K562 (cell line): ENCODE data around the gene RYR3. TPM values are rescaled to one million over a fixed set of nuclear protein-coding genes. Genes with fewer than 3 reads are reported as not detected.

ENCODE experiments used
- CGGBP1 ChIP-seq: fragments of 250-450 bp; sonication (Bioruptor Pico); IDR thresholded peaks from 2 replicates; pipeline ENCODE4 v1.9.0; 2021; ENCODE audit warnings: mild to moderate bottlenecking
- FOXK2 ChIP-seq, 2 experiments: fragments of 450-650 bp; IDR thresholded peaks in 1 of 2; conservative IDR thresholded peaks in 1 of 2; 2 replicates each; pipeline ENCODE4 v1.6.1; 2016; ENCODE audit warnings: low read depth in 2 of 2, mild to moderate bottlenecking in 1 of 2
- GATA2 ChIP-seq: sonication (generic); formaldehyde crosslinking; IDR thresholded peaks from 2 replicates; pipeline ENCODE4 v1.4.0; 2020; ENCODE audit warnings: mild to moderate bottlenecking, missing genetic modification reagents
- GTF3C2 ChIP-seq: IDR thresholded peaks from 3 replicates; pipeline ENCODE4 v1.6.1; 2011; ENCODE audit warnings: borderline replicate concordance, mild to moderate bottlenecking, moderate library complexity; ENCODE audit not compliant: insufficient read length; ENCODE audit errors: extremely low read depth
- HDAC8 ChIP-seq: fragments of 450-650 bp; IDR thresholded peaks from 2 replicates; pipeline ENCODE4 v1.6.1; 2016; ENCODE audit warnings: mild to moderate bottlenecking, missing genetic modification characterization, moderate library complexity, missing compliant biosample characterization
- HEY1 ChIP-seq: fragments of 250-450 bp; sonication (Bioruptor Pico); IDR thresholded peaks from 2 replicates; pipeline ENCODE4 v1.5.0; 2020; ENCODE audit warnings: mild to moderate bottlenecking, moderate library complexity, borderline replicate concordance
- HNRNPK ChIP-seq: fragments of 200-400 bp; formaldehyde crosslinking; IDR thresholded peaks from one replicate; pipeline ENCODE4 v1.6.1; 2018; ENCODE audit warnings: mild to moderate bottlenecking, low read depth, low read length; ENCODE audit not compliant: poor library complexity, severe bottlenecking
- MTA2 ChIP-seq: fragments of 450-650 bp; IDR thresholded peaks from 2 replicates; pipeline ENCODE4 v1.6.1; 2016; ENCODE audit warnings: low read depth
- NFE2 ChIP-seq: IDR thresholded peaks from 2 replicates; pipeline ENCODE4 v1.6.1; 2014; ENCODE audit warnings: antibody characterized with exemption, low read depth
- NFIC ChIP-seq: fragments of 450-650 bp; IDR thresholded peaks from 2 replicates; pipeline ENCODE4 v1.6.1; 2017; ENCODE audit warnings: mild to moderate bottlenecking, inconsistent platforms
- NFYB ChIP-seq: IDR thresholded peaks from 2 replicates; pipeline ENCODE4 v1.6.1; 2011; ENCODE audit warnings: mild to moderate bottlenecking, moderate library complexity; ENCODE audit not compliant: insufficient read length; ENCODE audit errors: extremely low read depth
- PRDM10 ChIP-seq: fragments of 450-650 bp; IDR thresholded peaks from 2 replicates; pipeline ENCODE4 v1.6.1; 2018; ENCODE audit not compliant: partially characterized antibody
- SMAD1 ChIP-seq: fragments of 150-350 bp; IDR thresholded peaks from 2 replicates; pipeline ENCODE4 v1.6.1; 2014; ENCODE audit warnings: low read length, low read depth; ENCODE audit not compliant: partially characterized antibody
- SMARCE1 ChIP-seq: fragments of 450-650 bp; IDR thresholded peaks from 2 replicates; pipeline ENCODE4 v1.7.1; 2016; ENCODE audit warnings: mild to moderate bottlenecking
- ZBTB9 ChIP-seq: fragments of 450-650 bp; formaldehyde crosslinking; IDR thresholded peaks from 2 replicates; pipeline ENCODE4 v1.4.0; 2020; ENCODE audit warnings: mild to moderate bottlenecking, moderate library complexity
- ZNF274 ChIP-seq: IDR thresholded peaks from 2 replicates; pipeline ENCODE4 v1.6.1; 2011; ENCODE audit warnings: low read depth, mild to moderate bottlenecking, low read length, moderate library complexity, borderline replicate concordance
- ZNF282 ChIP-seq: sonication (generic); formaldehyde crosslinking; IDR thresholded peaks from 2 replicates; pipeline ENCODE4 v1.8.1; 2023; ENCODE audit warnings: missing genetic modification reagents
- ZNF316 ChIP-seq: fragments of 450-650 bp; IDR thresholded peaks from 2 replicates; pipeline ENCODE4 v1.6.1; 2016
- ZNF395 ChIP-seq: fragments of 200-800 bp; sonication (Bioruptor generic); IDR thresholded peaks from 2 replicates; pipeline ENCODE4 v1.6.1; 2017; ENCODE audit warnings: missing genetic modification characterization, missing compliant biosample characterization
- ZNF764 ChIP-seq: fragments of 250-450 bp; sonication (Bioruptor Pico); IDR thresholded peaks from 2 replicates; pipeline ENCODE4 v1.4.0; 2020; ENCODE audit warnings: low read depth, mild to moderate bottlenecking, moderate library complexity
- polyA plus RNA-seq, 8 experiments: library from polyadenylated mRNA; depleted of rRNA in 4 of 8; stranded (reverse) in 5 of 8; unstranded in 3 of 8; fragments of >200 nt; fragmentation: Nextera tagmentation in 2 of 8; fragmentation: Illumina TruSeq in 1 of 8; extraction: Ambion mirVana in 2 of 8; extraction: Trizol in 1 of 8; gene quantifications; 2 replicates each; pipeline versions ENCODE4 v1.2.1 to v1.2.3, GENCODE V29; 2011 to 2014; ENCODE audit warnings: inconsistent platforms in 1 of 8, missing spikeins in 1 of 8
- total RNA-seq, 7 experiments: library from RNA; depleted of rRNA in 6 of 7; stranded (reverse); fragments of >200 nt in 6 of 7; fragmentation: Illumina TruSeq in 2 of 7; extraction: Trizol in 2 of 7; gene quantifications; 2 replicates each; pipeline versions ENCODE4 v1.2.1 to v1.2.3, GENCODE V29; 2011 to 2021; ENCODE audit warnings: low replicate concordance in 1 of 7

The RYR3 gene
- total and polyA plus RNA-seq, 9 of the 15 experiments (the other 6 are each of a cell fraction or from before 2014, with no cell fraction given) = 0.04 TPM; not detected in 8

- TF ChIP-seq MTA2 (peak; percentile 46; the same call in 1 of the 2 replicates), PRDM10 (no peak), HDAC8 (tag) (no peak), GTF3C2 (no peak), NFYB (no peak), ZNF282 (CRISPR knock-in tag) (no peak), SMARCE1 (peak; percentile 21; the same call in 1 of the 2 replicates), HEY1 (CRISPR knock-in tag) (0 out of 2 replicates have a peak, but pooled peaks have one; percentile 6), NFIC (no peak), ZBTB9 (no peak), CGGBP1 (no peak), SMAD1 (no peak), NFE2 (0 out of 2 replicates have a peak, but pooled peaks have one; percentile 21), ZNF274 (no peak), GATA2 (CRISPR knock-in tag) (no peak), ZNF764 (CRISPR knock-in tag) (no peak), ZNF316 (no peak), ZNF395 (CRISPR knock-in tag) (no peak), HNRNPK (no peak), FOXK2 (conservative IDR thresholded peaks at IDR 0.05 in 1 of 2, IDR thresholded peaks at IDR 0.05 in 1 of 2; ENCODE audit: low read depth in 2 of 2) (no peak)
Observed at GRCh38 chr15:33442449-33442848, 131.7 kb downstream of the RYR3 start (continued).
